ENCODE results near the gene AVL9. TPM values are rescaled to one million over a fixed set of nuclear protein-coding genes. Genes with fewer than 3 reads are reported as not detected.

Gene AVL9
- polyA plus RNA-seq, 1 experiment, result 17.4 TPM

- POLR2A ChIA-PET, result no interaction called here
- no peak for DNase-seq (ENCODE audit: low read depth, low spot score)
- H3K9me3 ChIP-seq (ENCODE audit: control insufficient read depth, insufficient read depth, low read length), result no peaks in the 10 kb centered on the region
- TF ChIP-seq CTCF (IDR thresholded peaks at IDR 0.05; ENCODE audit: low read depth, low read length), result no peak
- no peak overlapping the region for H3K27ac ChIP-seq (ENCODE audit: low read depth, low read length)
- no peaks in the 10 kb centered on the region for H3K27me3 ChIP-seq (ENCODE audit: control insufficient read depth, insufficient read depth, low read length)
- H3K4me3 ChIP-seq (ENCODE audit: low read depth, low read length), result no peak overlapping the region
- CTCF ChIA-PET, result interaction anchor here (6.2 kb wide), 1 partner anchor 271 kb away, joined by 114 read pairs; no protein-coding TSS in a partner anchor
Observed at GRCh38 chr7:32481176-32481575, 14.1 kb upstream of the AVL9 start.

GRCh38 chr7:32481921-32482320 lies 13.4 kb upstream of the AVL9 start:
- Histone ChIP-seq H3K4me3 (ENCODE audit: low read depth, low read length) (no peak overlapping the region), H3K27ac (ENCODE audit: low read depth, low read length) (no peak overlapping the region), H3K27me3 (ENCODE audit: control insufficient read depth, insufficient read depth, low read length) (no peaks in the 10 kb centered on the region), H3K9me3 (ENCODE audit: control insufficient read depth, insufficient read depth, low read length) (no peaks in the 10 kb centered on the region)
- TF ChIP-seq CTCF (IDR thresholded peaks at IDR 0.05; ENCODE audit: low read depth, low read length), result no peak
- CTCF ChIA-PET, result interaction anchor here (6.2 kb wide), 1 partner anchor 271 kb away, joined by 114 read pairs; no protein-coding TSS in a partner anchor
- DNase-seq (ENCODE audit: low read depth, low spot score), result no peak
- POLR2A ChIA-PET, result no interaction called here

GRCh38 chr7:32489788-32490126 lies 5.5 kb upstream of the AVL9 start:
- Histone ChIP-seq H3K27me3 (ENCODE audit: control insufficient read depth, insufficient read depth, low read length) (no peaks in the 10 kb centered on the region), H3K9me3 (ENCODE audit: control insufficient read depth, insufficient read depth, low read length) (no peaks in the 10 kb centered on the region), H3K27ac (ENCODE audit: low read depth, low read length) (peak overlapping the region; percentile 54), H3K4me3 (ENCODE audit: low read depth, low read length) (peak overlapping the region; percentile 88)
- CTCF ChIA-PET, result interaction anchor here (0.6 to 1.7 kb wide), 3 partner anchors 10 to 1672 kb away, joined by 3 to 13 read pairs (median 7); no protein-coding TSS in a partner anchor
- POLR2A ChIA-PET, result no interaction called here
- DNase-seq (ENCODE audit: low read depth, low spot score), result no peak
- no peak for TF ChIP-seq CTCF (IDR thresholded peaks at IDR 0.05; ENCODE audit: low read depth, low read length)

- peak within 1 kb of the TSS; percentile 88 for H3K4me3 ChIP-seq (ENCODE audit: low read depth, low read length)
- H3K27ac ChIP-seq (ENCODE audit: low read depth, low read length), result peak within 1 kb of the TSS; percentile 68
- POLR2A ChIA-PET, result no interaction called here
- no peak for TF ChIP-seq CTCF (IDR thresholded peaks at IDR 0.05; ENCODE audit: low read depth, low read length)
- no peaks in the 10 kb centered on the region for H3K9me3 ChIP-seq (ENCODE audit: control insufficient read depth, insufficient read depth, low read length)
- CTCF ChIA-PET, result interaction anchor here (0.6 to 1.7 kb wide), 3 partner anchors 11 to 1673 kb away, joined by 3 to 13 read pairs (median 7); no protein-coding TSS in a partner anchor
- no peaks in the 10 kb centered on the region for H3K27me3 ChIP-seq (ENCODE audit: control insufficient read depth, insufficient read depth, low read length)
- DNase-seq (ENCODE audit: low read depth, low spot score), result peak; percentile 74
Observed at GRCh38 chr7:32490127-32490796, 5.0 kb upstream of the AVL9 start, which contains the start of gene LSM5. Gene LSM5, minus strand, starts transcription at chr7:32490380. Its CDS starts 15 bp downstream, at chr7:32490365.

GRCh38 chr7:32494946-32495297 lies 367 bp upstream of the AVL9 start:
- no peaks in the 10 kb centered on the region; the same call in 1 of the 2 replicates for H3K9me3 ChIP-seq (ENCODE audit: control insufficient read depth, insufficient read depth, low read length)
- no peaks in the 10 kb centered on the region for H3K27me3 ChIP-seq (ENCODE audit: control insufficient read depth, insufficient read depth, low read length)
- H3K27ac ChIP-seq (ENCODE audit: low read depth, low read length), result no peak overlapping the region
- CTCF ChIA-PET, result no interaction called here
- no peak for DNase-seq (ENCODE audit: low read depth, low spot score)
- POLR2A ChIA-PET, result interaction anchor here (1.0 to 1.3 kb wide), 2 partner anchors 11 to 57 kb away, joined by 3 read pairs; no protein-coding TSS in a partner anchor
- no peak for TF ChIP-seq CTCF (IDR thresholded peaks at IDR 0.05; ENCODE audit: low read depth, low read length)
- peak overlapping the region; percentile 82 for H3K4me3 ChIP-seq (ENCODE audit: low read depth, low read length)
